Esophagus muscularis mucosa (tissue), 3 donors: ENCODE results near the gene KCTD16.

Experiments
- POLR2AphosphoS5 ChIP-seq, 2 donors: sonication (generic); formaldehyde crosslinking; IDR thresholded peaks; one replicate each; pipeline ENCODE4 v1.6.1; 2017; ENCODE audit warnings: antibody characterized with exemption in 2 of 2
- TF ChIP-seq, protein P1 (sequence below), 3 experiments: fragments of 200-600 bp in 2 of 3; fragments of 450-650 bp in 1 of 3; sonication (generic) in 2 of 3; IDR thresholded peaks; one replicate each; pipeline ENCODE4 v1.5.1; 2017 to 2019; ENCODE audit warnings: antibody characterized with exemption in 3 of 3, mild to moderate bottlenecking in 2 of 3, moderate library complexity in 1 of 3

DNA sequence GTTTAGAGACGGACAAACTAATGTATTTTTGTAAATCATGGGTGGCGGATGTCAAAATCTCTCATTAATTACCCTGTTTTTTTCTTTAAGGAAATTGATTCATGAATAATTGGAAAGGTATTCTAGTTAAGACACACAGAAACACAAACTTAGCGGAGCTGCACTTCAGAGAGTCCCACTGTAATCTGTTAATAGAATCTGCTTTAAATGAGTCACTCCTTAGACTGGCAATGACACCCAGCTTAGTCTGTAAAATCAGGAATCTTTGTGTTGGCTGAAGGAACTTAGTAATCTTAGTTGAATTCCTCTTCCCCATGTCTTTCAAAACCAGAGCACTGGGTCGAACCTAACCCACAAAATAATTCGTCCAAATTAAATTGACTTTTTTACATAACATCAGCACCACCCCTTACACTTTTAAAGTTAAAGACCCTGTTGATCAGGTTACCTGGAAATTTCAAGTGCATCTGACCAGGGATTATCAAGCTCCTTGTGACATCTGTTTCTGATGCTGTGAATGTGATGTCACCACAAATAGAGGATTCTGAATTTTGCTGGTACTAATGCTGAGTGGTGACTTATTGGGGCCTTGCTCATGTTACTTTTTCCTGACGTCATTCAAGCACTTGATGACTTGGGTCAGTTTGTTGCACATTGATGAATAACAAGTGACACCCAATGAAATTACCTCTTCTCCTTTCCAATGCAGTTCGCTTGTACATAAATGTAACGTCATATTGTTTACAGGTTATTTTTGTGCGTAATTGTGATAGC, 313.6 kb downstream of the KCTD16 start:
- TF ChIP-seq, protein P1, sequence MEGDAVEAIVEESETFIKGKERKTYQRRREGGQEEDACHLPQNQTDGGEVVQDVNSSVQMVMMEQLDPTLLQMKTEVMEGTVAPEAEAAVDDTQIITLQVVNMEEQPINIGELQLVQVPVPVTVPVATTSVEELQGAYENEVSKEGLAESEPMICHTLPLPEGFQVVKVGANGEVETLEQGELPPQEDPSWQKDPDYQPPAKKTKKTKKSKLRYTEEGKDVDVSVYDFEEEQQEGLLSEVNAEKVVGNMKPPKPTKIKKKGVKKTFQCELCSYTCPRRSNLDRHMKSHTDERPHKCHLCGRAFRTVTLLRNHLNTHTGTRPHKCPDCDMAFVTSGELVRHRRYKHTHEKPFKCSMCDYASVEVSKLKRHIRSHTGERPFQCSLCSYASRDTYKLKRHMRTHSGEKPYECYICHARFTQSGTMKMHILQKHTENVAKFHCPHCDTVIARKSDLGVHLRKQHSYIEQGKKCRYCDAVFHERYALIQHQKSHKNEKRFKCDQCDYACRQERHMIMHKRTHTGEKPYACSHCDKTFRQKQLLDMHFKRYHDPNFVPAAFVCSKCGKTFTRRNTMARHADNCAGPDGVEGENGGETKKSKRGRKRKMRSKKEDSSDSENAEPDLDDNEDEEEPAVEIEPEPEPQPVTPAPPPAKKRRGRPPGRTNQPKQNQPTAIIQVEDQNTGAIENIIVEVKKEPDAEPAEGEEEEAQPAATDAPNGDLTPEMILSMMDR (IDR thresholded peaks at IDR 0.05): no peak
- no peak for TF ChIP-seq POLR2AphosphoS5 (IDR thresholded peaks at IDR 0.05)
